Effector CD8-positive, alpha-beta T cell (primary cell): ENCODE results near the gene GSTT4.
"Not testable (repeated sequence)": the region's sequence is repeated elsewhere in the genome, so short reads cannot be mapped to it uniquely, and the experiment has no call there.

ENCODE experiments used
- DNase-seq: peaks from one replicate; lab custom pipeline; 2025; lab: John Stamatoyannopoulos, UW
- total RNA-seq, 4 experiments: gene quantifications; one replicate each; lab custom pipeline; 2026; lab: John Stamatoyannopoulos, UW

The GSTT4 gene
- 0 to 0.27 (median 0) reads per million in 4 experiments for total RNA-seq

DNA sequence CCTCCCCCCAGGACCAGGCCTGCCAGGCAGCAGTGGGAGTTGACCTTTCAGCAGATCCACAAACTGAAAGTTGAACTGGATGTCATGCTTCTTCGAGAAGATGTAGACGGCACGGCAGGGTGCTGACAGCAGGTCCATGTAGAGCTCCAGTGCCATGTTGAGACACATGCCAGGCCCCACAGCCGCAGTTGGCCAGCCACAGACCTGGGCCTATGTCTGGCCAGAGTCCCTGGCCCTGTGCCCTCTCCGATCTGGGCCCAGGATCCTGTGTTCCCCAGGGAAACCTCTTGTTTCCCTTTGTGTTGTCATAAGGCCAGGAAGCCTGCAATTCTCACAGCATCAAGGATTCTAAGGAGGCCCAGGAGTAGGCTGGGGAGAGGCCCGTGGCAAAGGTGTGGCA, at the start of gene GSTT4:
Gene GSTT4, minus strand, starts transcription at position 253 of the 400 bp plus-strand sequence. Its CDS starts 97 bp downstream, at position 156.
- DNase-seq = no peak

- no peak for DNase-seq
Observed at GRCh38 chr22:24054356-24054755, 49.1 kb upstream of the GSTT4 start.

DNA sequence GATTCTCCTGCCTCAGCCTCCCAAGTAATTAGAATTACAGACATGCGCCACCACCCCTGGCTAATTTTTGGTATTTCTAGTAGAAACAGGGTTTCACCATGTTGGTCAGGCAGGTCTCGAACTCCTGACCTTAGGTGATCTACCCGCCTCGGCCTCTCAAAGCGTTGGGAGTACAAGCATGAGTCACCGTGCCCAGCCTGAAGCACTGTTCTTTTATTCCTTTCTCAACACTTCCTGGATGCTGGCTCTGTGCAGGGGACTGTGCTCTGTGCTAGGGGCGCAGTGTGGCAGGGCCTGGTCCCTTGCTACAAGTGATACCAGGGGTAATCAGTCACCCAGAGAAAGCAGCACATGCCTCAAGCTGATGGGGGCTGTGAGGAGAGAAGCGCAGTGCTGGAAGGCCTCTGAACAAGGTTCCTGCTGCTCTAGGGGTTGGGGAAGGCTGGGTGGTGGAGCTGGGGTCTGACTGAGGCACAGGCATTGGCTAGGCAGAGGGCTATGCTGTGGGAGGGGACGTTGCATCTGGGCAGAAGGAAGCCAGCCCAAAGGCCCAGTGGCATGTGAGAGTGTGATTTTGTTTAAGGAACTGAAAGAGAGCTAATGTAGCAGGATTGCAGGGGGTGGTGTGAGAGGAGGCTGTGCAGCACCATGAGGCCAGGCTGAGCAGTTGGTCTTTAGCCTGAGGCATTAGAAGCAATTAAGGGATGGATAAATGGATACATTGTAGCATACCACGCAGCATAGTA, 48.4 kb upstream of the GSTT4 start:
- DNase-seq = no peak

DNA sequence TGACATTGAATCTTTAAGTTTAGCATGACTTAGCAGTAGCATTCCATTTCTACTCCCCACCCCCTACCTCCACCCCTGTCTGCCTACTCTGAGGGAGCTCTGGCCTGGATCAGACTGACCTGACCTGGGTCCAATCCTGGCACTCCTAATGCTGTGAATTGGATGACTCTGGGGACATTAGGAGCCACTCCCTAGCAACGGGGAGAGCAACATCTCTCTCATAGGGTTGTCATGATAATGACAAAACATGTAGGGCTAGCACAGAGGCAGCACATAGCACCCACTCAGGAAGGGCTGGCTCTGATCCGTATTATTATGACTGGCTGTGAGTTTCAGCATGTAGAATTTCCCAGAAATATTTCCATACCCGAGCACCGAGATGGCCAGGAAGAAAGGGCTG, 46.3 kb upstream of the GSTT4 start:
- no peak for DNase-seq

DNA sequence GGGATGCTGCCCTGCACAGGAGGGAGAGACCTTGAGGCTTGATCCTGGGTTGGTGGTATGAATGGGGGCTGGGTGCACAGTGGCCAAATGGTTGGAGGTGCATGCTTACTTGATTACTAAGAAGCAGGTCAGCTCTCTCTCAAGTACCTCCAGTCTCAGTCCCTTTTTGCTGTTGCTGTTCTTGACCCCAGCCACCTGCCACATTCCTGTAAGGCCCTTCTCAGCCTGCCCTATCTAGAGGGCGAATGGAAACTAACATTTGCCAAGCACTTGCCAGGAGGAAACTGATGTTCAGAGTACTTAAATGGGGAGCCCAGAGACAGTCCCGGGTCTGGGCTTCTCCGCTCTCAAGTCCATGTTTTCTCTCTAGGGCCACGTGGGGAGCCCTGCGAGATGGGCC, 45.8 kb upstream of the GSTT4 start:
- DNase-seq = no peak

- DNase-seq = no peak
Observed at GRCh38 chr22:24049978-24050377, 44.7 kb upstream of the GSTT4 start.

- no peak for DNase-seq
Observed at GRCh38 chr22:24049211-24049610, 44.0 kb upstream of the GSTT4 start.

DNA sequence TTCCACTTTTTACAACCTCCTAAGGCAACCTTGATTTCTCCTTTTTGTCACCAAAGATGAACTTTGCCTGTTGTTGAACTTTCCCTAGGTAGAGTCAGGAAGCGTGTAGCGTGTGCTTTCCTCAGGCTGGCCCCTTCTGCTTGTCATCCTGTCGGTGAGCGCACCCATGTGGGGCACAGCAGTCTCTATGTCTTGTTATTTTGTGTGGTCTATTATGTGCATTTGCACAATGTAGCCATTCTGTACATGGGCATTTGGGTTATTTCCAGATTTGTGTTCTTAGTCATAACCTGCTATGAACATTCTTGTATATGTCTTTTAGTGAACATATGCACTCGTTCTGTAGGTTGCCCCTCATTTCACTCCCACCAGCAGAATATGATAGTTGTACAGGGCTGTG, 40.8 kb upstream of the GSTT4 start:
- no peak for DNase-seq

- DNase-seq = no peak
Observed at GRCh38 chr22:24043958-24044357, 38.7 kb upstream of the GSTT4 start.

- not testable (repeated sequence) for DNase-seq
Observed at GRCh38 chr22:24043465-24043864, 38.2 kb upstream of the GSTT4 start.

DNA sequence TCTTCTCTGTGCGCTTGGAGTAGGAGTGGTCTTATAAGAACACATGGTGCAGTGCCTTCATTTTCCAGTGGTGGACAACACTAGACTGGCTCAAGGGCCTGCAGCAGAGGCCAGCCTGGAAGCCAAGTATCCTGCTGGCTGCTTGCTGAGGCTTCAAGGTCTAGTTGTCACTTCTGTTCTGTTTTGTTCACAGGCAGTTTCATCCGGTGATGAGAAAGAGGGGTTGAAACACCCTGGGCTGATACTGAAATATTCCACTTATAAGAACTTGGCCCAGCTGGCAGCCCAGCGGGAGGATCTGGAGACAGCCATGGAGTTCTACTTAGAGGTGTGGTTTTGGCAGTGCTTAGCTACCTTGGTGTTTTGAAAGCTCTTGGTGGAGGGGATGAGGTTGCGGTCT, 35.7 kb upstream of the GSTT4 start:
- no peak for DNase-seq

DNA sequence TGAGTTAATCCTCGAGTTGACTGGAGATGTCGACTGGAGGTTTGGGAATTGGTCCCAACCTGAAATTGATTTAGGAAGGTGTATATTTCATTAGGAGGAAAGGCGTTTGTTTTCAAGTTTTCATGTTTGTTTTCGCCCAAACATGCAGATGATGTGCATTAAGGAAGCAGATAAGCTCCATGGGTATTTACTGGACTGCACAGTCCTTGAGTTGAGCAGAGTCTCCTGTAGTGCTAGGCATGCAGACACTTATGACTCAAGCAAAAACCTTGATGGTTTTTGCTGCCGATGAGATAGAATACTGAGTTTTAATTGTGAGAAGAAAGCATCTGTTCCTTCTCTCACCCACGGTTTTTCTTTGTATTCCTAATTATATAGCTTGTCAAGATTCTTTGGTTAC, 33.8 kb upstream of the GSTT4 start:
- no peak for DNase-seq

- DNase-seq = no peak
Observed at GRCh38 chr22:24037851-24038765, 32.9 kb upstream of the GSTT4 start.

- DNase-seq = no peak
Observed at GRCh38 chr22:24035296-24035695, 30.0 kb upstream of the GSTT4 start.

- no peak for DNase-seq
Observed at GRCh38 chr22:24033731-24034130, 28.5 kb upstream of the GSTT4 start.

GRCh38 chr22:24030186-24030702, 25.0 kb upstream of the GSTT4 start:
- DNase-seq = no peak

- no peak for DNase-seq
Observed at GRCh38 chr22:24029304-24029703, 24.1 kb upstream of the GSTT4 start.

- DNase-seq = no peak
Observed at GRCh38 chr22:24028533-24028932, 23.3 kb upstream of the GSTT4 start.

DNA sequence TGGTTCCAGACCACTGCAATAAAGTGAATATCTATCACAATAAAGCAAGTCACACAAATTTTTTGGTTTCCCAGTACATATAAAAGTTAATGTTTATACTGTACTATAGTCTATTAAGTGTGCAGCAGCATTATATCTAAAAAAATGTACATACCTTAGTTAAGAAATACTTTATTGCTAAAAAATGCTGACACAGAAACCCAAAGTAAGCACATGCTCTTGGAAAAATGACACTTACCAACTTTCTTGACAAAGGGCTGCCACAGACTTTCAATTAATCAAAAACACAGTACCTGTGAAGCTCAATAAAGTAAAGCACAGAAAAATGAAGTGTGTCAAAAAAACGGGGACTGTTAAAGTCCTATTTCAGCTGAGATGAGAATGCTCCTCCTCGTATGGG, 22.7 kb upstream of the GSTT4 start:
- DNase-seq = no peak

GRCh38 chr22:24027389-24027975, 22.2 kb upstream of the GSTT4 start:
- DNase-seq = no peak

DNA sequence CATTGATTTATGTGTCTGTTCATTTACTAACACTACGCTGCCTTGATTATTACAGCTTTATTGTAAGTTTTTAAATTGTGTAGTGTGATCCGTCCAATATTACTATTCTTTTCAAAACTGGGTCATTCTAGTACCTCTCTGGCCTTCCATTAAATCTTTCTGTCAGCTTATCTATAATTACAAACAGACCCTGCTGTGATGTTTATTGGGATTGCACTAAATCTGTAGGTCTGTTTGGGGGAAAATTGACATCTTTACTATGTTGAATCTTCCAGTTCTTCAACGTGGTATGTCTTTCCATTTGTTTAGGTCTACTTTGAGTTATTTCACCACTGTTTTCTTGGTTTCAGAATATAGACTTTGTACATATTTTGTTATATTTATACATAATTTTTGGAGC, 21.5 kb upstream of the GSTT4 start:
- no peak for DNase-seq

GRCh38 chr22:24026056-24026455, 20.8 kb upstream of the GSTT4 start:
- no peak for DNase-seq
